GOT3 (cell line): Measurements from ENCODE around the gene NOP53.
"Not testable (repeated sequence)": the region's sequence is repeated elsewhere in the genome, so short reads cannot be mapped to it uniquely, and the experiment has no call there.

Experiments
- DNase-seq: peaks from one replicate; lab custom pipeline; 2025; ENCODE audit warnings: mixed read lengths; lab: John Stamatoyannopoulos, UW

The NOP53 gene

DNA sequence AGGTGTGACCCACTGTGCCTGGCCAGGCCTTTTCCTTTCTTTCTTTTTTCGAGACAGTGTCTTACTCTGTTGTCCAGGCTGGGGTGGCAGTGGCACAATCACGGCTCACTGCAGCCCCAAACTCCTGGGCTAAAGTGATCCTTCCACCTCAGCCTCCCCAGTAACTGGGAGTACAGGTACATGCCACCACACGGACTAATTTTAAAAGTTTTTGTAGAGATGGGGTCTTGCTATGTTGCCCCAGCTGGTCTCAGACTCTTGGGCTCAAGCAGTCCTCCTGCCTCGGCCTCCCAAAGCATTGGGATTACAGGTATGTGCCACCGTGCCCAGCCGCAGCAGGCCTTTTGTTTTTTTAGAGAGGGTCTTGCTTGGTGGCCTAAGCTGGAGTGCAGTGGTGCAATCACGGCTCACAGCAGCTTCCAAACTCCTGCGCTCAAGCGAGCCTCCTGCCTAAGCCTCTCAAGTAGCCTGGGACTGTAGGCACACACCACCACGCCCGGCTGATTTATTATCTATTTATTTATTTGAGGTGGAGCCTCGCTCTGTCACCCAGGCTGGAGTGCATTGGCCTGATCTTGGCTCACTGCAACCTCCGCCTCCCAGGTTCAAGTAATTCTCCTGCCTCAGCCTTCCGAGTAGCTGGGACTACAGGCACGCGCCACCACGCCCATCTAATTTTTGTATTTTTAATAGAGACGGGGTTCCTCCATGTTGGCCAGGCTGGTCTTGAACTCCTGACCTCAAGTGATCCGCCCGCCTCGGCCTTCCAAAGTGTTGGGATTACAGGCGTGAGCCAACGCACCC, 32.1 kb downstream of the NOP53 start:
- DNase-seq: not testable (repeated sequence)

DNA sequence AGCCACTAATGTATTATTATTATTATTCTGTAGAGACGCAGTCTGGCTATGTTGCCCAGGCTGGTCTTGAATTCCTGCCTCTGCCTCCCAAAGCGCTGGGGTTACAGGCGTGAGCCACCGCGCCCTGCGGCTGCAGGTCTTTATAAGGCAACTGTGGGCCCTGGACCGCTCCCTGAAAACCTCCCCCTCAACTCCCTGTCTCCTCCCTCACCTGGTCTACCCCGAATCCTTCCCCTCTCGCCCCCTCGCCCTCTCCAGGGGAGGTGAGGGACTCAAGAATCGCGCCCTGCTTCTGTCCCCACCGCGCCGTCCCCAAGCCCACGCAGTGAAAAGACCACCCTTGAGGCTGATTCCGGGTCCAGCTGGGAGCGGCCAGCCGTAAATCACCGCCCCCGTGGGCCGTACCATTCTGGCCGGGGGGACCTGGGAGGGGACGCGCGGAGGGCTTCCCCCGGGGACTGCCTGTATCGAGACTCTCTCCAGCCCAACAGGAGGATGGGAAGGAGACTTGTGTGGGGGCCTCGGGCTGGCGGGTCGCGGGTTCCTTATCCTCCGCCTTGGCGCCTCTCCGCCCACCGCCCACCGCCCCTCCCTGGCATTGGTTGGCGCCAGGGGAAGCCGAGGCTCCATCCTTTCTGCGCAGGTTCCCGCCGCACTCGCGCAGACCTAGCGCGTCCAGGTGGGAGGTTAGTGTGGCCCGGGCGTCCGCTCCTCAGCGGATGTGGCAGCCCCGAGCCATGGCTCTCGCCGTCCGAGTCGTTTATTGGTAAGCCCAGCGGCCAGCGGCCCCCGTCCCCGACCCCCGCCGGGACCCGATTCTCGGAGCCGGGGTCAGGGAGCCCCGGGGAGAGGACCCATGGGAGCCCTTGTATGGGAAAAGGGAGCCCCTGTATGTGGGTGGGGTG, 33.0 kb downstream of the NOP53 start, which contains the start of gene SELENOW:
SELENOW (plus strand) TSS at position 655 of the 905 bp plus-strand sequence; CDS start at position 738, 83 bp downstream.
- DNase-seq: peak; percentile 46

GRCh38 chr19:47778954-47779351, 33.6 kb downstream of the NOP53 start:
- DNase-seq: no peak

GRCh38 chr19:47779524-47780214, 34.3 kb downstream of the NOP53 start:
- no peak for DNase-seq

- DNase-seq: no peak
Measured at GRCh38 chr19:47780215-47780551, 34.8 kb downstream of the NOP53 start.

- no peak for DNase-seq
Measured at GRCh38 chr19:47781590-47782262, 36.4 kb downstream of the NOP53 start.

DNA sequence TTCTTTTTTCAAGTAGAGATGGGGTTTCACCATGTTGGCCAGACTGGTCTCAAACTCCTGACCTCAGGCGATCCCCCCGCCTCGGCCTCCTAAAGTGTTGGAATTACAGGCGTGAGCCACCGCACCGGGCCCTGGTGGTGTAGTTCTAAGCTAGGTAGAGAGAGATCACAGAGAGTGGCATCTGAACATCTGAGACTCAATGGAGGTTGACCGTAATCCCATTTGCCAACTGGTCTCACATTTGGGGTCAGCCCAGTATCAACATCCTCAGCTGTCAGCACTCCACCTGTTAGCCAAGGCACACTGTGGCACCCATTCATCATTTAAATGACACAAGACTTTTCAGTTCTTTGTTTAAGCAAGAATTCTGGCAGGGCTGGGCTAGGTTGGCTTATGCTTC, 41.2 kb downstream of the NOP53 start:
- no peak for DNase-seq

GRCh38 chr19:47787307-47787706, 42.0 kb downstream of the NOP53 start:
- DNase-seq: not testable (repeated sequence)

GRCh38 chr19:47789811-47790210, 44.5 kb downstream of the NOP53 start:
- DNase-seq: not testable (repeated sequence)

DNA sequence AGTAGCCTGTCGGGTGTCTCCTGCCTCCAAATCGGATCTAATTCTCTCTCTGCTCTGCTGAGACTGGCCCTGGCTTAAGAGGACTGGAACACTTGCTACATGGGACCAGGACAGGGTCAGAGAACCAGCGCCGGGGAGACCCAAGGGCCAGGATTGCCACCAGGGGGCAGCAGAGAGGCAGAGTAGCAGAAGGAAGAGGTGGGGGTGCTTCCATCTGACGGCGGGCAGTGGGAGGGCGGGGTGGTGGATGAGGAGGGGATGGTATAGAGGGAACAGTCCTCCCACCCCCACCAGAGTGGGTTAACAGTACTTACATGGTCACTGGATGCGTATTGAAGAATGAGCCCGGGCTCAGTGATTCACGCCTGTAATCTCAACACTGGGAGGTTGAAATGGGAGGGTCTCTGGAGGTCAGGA, 45.1 kb downstream of the NOP53 start:
- DNase-seq: peak; percentile 32

DNA sequence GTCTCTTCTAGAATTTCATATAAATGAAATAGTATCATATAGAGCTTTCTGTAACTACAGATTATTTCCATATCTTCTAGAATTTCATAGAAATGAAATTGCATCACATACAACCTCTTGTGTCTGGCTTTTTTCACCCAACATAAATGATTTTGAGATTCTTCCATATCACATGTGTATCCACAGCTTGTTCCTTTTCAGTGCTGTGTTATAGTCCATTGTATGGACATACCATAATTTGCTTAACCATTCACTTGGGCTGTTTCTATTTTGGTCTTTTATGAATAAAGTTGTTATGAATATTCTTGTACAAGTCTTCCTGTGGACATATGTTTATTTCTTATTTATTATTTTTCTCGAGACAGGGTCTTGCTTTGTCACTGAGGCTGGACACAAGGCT, 47.3 kb downstream of the NOP53 start:
- DNase-seq: no peak

GRCh38 chr19:47794526-47794925, 49.2 kb downstream of the NOP53 start:
- no peak for DNase-seq

DNA sequence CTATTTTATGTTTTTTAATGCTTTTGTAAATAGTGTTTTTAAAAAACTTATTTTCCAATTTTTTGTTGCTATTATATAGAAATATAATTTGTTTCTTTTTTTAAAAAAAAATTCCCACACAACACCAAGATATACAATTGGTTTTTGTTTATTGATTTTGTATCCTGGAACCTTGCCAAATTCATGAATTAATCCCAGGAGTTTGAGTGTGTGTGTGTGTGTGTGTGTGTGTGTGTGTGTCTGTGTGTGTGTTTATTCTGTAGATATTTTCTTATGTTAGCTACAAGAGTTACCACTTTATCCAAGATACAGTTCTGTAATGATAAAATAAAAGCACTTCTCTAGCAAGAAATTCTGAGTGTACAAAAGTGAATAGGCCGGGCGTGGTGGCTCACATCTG, 51.4 kb downstream of the NOP53 start:
- DNase-seq: no peak

GRCh38 chr19:47797996-47798903, 52.9 kb downstream of the NOP53 start:
- DNase-seq: no peak

DNA sequence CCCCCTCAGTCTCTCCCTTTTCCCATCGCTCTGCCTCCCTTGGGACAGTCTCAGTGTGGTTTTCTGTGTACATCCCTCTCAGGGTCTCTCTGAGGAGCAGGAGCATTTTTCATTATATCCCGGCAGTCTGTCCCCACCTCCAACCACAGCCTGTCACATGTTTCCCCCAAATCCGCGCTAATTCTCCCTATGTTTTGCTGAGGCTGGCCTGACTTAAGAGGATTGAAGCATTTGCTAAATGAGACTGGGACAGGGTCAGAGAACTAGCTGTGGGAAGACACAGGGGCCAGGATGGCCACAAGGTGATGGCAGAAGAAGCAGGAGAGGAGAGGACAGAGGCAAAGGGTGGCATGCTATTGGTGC, 53.5 kb downstream of the NOP53 start:
- no peak for DNase-seq

GRCh38 chr19:47801270-47801669, 55.9 kb downstream of the NOP53 start:
- DNase-seq: no peak

DNA sequence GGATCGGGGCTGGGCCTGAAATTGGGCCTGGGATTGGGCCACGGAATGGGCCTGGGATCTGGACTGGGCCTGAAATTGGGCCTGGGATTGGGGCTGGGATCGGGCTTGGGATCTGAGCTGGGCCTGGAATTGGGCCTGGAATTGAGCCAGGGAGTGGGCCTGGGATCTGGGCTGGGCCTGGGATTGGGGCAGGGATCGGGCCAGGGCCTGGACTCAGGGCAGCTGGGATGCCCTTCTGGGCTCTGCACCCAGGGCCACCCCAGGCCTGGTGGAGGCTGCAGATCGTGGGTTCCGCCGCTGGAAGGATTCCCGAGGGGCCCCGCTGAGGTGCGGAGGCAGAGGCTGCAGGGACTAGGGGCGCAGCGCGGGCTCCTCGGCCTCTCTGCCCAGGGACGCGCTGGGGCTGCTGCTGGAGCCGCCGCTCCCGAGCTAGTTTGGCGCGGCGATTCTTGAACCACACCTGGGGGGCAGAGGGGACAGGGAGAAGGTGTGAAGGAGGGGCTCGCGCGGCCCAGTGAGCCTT, 57.2 kb downstream of the NOP53 start:
- no peak for DNase-seq

DNA sequence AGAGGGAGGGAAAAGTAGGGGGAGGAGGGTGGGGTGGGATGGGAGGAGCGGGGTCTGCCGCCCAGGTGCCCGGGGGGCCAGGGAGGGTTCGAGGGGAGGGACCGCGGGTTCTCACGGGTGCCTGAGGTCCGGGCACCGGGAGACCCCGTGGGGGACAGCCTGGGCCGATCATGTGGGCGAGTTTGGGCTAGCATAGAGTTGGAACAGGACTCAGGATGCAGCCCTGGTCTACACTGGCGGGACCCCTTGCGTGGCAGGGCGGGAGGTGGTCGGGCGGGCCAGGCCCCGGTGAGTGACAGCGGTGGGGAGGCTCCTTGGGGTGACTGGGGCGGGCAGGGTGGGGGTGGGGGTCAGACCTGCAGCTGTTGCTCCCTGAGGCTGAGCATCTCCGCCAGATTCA, 57.8 kb downstream of the NOP53 start:
- DNase-seq: not testable (repeated sequence)

DNA sequence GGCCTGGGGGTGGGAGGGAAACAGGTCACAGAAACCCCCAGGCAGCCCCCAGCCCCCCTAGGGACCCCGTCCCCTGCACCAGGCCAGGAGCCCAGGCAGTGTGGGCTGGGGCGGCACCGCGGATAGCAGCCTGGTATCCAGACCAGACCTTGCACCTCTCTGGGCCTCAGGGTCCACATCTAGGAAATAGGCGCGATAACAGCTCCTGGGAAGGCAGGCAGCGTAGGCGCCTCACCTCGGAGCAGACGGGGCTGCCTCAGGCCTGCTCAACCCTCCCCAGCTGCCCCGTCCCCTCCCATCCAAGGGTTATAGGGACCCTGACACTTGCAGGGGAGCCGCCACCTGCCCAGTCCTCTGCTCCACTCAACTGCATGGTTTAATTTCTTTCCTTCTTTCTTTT, 58.3 kb downstream of the NOP53 start:
- not testable (repeated sequence) for DNase-seq

GRCh38 chr19:47804451-47804850, 59.1 kb downstream of the NOP53 start, which contains the start of gene TPRX1:
TPRX1 (minus strand) TSS chr19:47804551; CDS start chr19:47804539, 12 bp downstream.
- DNase-seq: not testable (repeated sequence)
